CD8-positive, alpha-beta memory T cell (primary cell): ENCODE measurements around the gene BCAR1. TPM values are rescaled to one million over a fixed set of nuclear protein-coding genes. Genes with fewer than 3 reads are reported as not detected.

Source experiments
- CTCF ChIA-PET: fragments of 350-600 bp; sonication (Branson Sonifier 250); formaldehyde crosslinking; loops from one replicate; lab custom pipeline; 2021; ENCODE audit warnings: antibody characterized with exemption; lab: Charles Lee
- POLR2A ChIA-PET: fragments of 350-600 bp; sonication (Branson Sonifier 250); formaldehyde crosslinking; loops from one replicate; lab custom pipeline; 2021; ENCODE audit warnings: antibody characterized with exemption; lab: Charles Lee
- DNase-seq, 5 donors: peaks; one replicate each; pipeline versions ENCODE4 v3.0.0 to v3.0.0-alpha.2; 2020 to 2022; ENCODE audit warnings: mixed read lengths in 1 of 5
- H3K27ac ChIP-seq: one replicate; pipeline ENCODE4 v1.7.0; 2013; ENCODE audit warnings: low read depth, mild to moderate bottlenecking, low read length, moderate library complexity
- H3K27me3 ChIP-seq: 2 replicates; pipeline ENCODE4 v1.7.0; 2013; ENCODE audit warnings: low read length, mild to moderate bottlenecking; ENCODE audit not compliant: insufficient read depth, poor library complexity, severe bottlenecking
- H3K36me3 ChIP-seq: 2 replicates; pipeline ENCODE4 v1.7.0; 2013; ENCODE audit warnings: mild to moderate bottlenecking, low read length, moderate library complexity; ENCODE audit not compliant: insufficient read depth
- H3K4me1 ChIP-seq: 2 replicates; pipeline ENCODE4 v1.7.0; 2013; ENCODE audit warnings: mild to moderate bottlenecking, low read length, moderate library complexity; ENCODE audit not compliant: insufficient read depth
- H3K4me3 ChIP-seq: 2 replicates; pipeline ENCODE4 v1.7.0; 2013; ENCODE audit warnings: mild to moderate bottlenecking, low read length
- H3K9me3 ChIP-seq: 2 replicates; pipeline ENCODE4 v1.7.0; 2013; ENCODE audit warnings: mild to moderate bottlenecking, low read length
- H3K27ac Mint-ChIP-seq, 8 donors: one replicate each; pipeline ENCODE4 v1.8.0; 2020 to 2021; ENCODE audit warnings: mixed read lengths in 8 of 8, mild to moderate bottlenecking in 6 of 8, inconsistent platforms in 3 of 8, moderate library complexity in 3 of 8
- H3K27me3 Mint-ChIP-seq, 2 donors: one replicate each; pipeline ENCODE4 v1.8.0; 2020 to 2021; ENCODE audit warnings: mixed read lengths in 2 of 2, mild to moderate bottlenecking in 1 of 2, moderate library complexity in 1 of 2
- H3K36me3 Mint-ChIP-seq, 3 donors: one replicate each; pipeline ENCODE4 v1.8.0; 2020 to 2021; ENCODE audit warnings: mixed read lengths in 3 of 3, inconsistent platforms in 1 of 3, mild to moderate bottlenecking in 1 of 3
- H3K4me1 Mint-ChIP-seq, 3 donors: one replicate each; pipeline ENCODE4 v1.8.0; 2020 to 2021; ENCODE audit warnings: mixed read lengths in 3 of 3, inconsistent platforms in 1 of 3, mild to moderate bottlenecking in 1 of 3
- H3K4me3 Mint-ChIP-seq, 7 donors: one replicate each; pipeline ENCODE4 v1.8.0; 2020 to 2021; ENCODE audit warnings: mixed read lengths in 7 of 7, mild to moderate bottlenecking in 6 of 7, moderate library complexity in 4 of 7, inconsistent platforms in 2 of 7
- H3K9me3 Mint-ChIP-seq, 5 donors: one replicate each; pipeline ENCODE4 v1.8.0; 2020 to 2022; ENCODE audit warnings: mixed read lengths in 5 of 5, mild to moderate bottlenecking in 3 of 5, moderate library complexity in 2 of 5, inconsistent platforms in 1 of 5
- polyA plus RNA-seq: library from polyadenylated mRNA; unstranded; fragments of 300-500 nt; fragmentation: Illumina TruSeq; gene quantifications from one replicate; pipeline ENCODE4 v1.2.3, GENCODE V29; 2021
- total RNA-seq, 2 experiments: library from RNA; stranded (reverse); gene quantifications; one replicate each; pipeline ENCODE4 v1.2.3, GENCODE V29; 2021

BCAR1 gene
- total and polyA plus RNA-seq, 3 experiments from 2014 or later = 0.88 to 0.95 TPM; not detected in 1

DNA sequence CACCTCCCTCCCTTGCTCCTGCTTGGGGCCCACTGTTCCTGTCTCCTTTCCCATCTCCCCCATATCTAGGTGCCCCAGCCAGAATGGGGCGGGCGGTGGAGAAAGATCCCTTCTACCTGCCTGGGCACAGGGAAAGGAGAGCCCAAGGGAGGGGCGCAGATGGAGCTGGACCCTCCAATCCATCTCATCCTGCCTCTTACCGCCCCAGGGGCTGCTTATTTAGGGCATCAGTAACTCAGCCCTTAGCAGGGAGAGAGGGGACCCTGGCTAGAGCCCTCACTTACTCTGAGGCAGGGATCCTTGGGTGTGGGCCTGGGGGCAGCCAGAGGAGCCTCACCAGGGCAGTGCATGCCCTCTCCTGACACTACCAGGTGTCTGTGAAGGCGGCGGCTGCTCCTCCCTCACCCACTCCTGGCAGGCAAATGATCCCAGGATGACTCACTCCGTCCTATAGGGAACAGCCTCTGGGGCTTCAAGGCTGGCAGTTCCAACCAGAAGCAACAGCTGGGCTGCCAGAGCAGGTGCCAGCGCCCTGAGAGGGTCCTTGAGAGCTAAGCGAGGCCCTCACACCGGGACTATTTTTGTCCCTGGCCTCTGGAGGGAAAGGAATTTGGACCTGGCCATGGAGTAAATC is 16.3 kb upstream of the BCAR1 start:
- ChIA-PET CTCF (interaction anchor here (1.6 kb wide), 1 partner anchor 34 kb away, joined by 6 read pairs; no protein-coding TSS in a partner anchor), POLR2A (no interaction called here)
- H3K9me3 Mint-ChIP-seq = peaks cover 0 to 1% (median 0%) of the 10 kb centered on the region in 5 donors
- peaks cover 4 to 12% (median 9%) of the 10 kb centered on the region in 3 donors for H3K4me1 Mint-ChIP-seq
- H3K4me3 ChIP-seq = no peak overlapping the region
- H3K36me3 Mint-ChIP-seq = no peaks in the 10 kb centered on the region
- H3K27ac ChIP-seq = no peak overlapping the region
- no peak overlapping the region for H3K27ac Mint-ChIP-seq
- peaks cover 20% of the 10 kb centered on the region for H3K27me3 ChIP-seq
- no peak for DNase-seq
- no peaks in the 10 kb centered on the region for H3K9me3 ChIP-seq
- peaks cover 30 to 39% of the 10 kb centered on the region in 2 donors for H3K27me3 Mint-ChIP-seq
- H3K4me3 Mint-ChIP-seq = no peak overlapping the region
- H3K4me1 ChIP-seq = no peaks in the 10 kb centered on the region
- no peaks in the 10 kb centered on the region for H3K36me3 ChIP-seq

DNA sequence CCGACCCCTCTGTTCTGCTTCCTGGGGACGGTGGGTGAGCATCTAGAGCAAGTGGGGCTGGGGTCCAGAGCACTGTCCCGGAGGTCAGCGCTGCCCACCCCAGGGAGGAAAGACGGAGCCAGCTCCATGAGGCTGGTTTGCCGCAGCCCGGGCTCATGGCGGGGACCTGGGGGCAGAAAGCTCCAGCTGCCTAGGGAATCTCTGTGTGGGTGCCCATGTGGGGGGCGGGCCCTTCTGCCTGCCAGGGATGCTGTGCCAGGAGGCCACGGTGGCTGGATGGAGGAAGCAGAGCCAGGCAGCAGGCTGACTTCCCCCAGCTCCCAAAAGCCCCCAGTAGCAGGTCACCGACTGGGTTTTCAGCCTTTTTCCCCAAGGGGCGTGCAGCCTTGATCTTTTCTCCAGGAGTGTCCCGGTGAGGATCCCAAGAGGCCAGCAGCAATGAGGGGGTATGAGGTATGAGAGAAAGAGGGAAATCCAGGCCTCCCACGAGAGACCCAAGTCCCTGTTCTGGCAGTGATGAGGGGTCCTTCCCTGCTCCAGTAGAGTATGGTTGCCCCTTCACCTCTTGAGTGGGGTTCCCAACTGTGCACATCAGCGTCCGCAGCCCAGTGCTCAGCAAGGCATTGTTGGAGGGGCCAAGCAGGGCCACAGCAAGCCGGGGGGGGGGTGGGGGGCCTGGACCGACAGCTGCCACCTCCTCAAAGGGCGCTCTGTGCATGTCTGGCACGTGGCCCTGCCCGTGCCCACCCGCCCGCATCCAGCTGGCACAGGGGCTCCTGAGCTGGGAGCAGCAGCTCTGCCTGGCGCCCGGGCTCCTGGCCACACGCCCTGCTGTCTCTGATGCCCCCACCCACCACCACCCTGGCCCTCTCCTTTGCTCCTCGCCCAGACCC is 15.6 kb upstream of the BCAR1 start:
- Histone ChIP-seq H3K36me3 (no peaks in the 10 kb centered on the region), H3K4me3 (no peak overlapping the region), H3K9me3 (no peaks in the 10 kb centered on the region), H3K27me3 (peaks cover 20% of the 10 kb centered on the region), H3K27ac (no peak overlapping the region), H3K4me1 (no peaks in the 10 kb centered on the region)
- peaks cover 0 to 1% (median 0%) of the 10 kb centered on the region in 5 donors for H3K9me3 Mint-ChIP-seq
- H3K27ac Mint-ChIP-seq = peak overlapping the region in 1 of 8 donors; percentile 32
- H3K36me3 Mint-ChIP-seq = no peaks in the 10 kb centered on the region
- peaks cover 4 to 12% (median 9%) of the 10 kb centered on the region in 3 donors for H3K4me1 Mint-ChIP-seq
- DNase-seq = no peak
- POLR2A ChIA-PET = no interaction called here
- CTCF ChIA-PET = interaction anchor here (1.6 to 1.7 kb wide), 2 partner anchors 12 to 33 kb away, joined by 3 to 6 read pairs; no protein-coding TSS in a partner anchor
- H3K4me3 Mint-ChIP-seq = peak overlapping the region in 5 of 7 donors; percentile 67 to 81 (median 76)
- peaks cover 33 to 46% of the 10 kb centered on the region in 2 donors for H3K27me3 Mint-ChIP-seq

DNA sequence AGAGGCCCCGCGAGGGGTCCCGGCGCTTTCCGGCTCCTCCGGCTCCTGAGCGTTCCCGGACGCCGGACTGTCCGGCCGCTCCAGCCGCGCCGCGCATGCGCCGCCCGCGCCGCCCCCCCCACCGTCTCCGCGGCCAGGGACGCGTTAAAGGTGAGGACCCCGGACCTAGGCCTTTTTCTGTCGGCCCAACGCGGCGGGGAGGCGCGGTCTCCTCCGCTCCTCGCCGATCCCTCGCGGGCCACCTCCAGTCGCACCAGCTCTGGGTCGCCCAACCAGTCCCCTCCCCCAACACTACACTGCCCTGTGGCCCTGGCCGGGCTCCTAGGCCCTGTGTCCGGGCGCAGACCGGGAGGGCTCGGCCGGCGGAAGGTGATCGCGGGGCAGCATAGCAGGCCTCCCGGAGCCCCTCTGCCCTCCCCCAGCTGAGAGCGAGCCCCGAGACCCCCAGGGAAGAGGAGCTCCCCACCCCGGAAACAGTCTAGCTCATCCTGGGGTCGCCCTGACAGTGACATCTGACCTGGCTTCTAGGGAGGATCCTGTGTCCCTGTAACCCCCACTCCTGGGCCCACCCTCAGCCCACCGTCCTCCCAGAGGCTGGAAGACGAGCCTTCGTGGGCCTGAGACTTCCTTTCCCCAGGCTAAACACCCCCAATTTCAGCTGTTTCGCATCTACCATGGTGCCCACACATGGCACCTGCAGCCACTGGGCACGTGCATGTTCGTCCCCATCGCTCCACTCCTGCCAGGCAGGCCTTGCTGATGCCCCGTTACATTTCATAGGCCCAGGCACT is 14.7 kb upstream of the BCAR1 start:
- Mint-ChIP-seq H3K27ac (peak overlapping the region in 1 of 8 donors; percentile 32), H3K27me3 (peaks cover 34 to 46% of the 10 kb centered on the region in 2 donors), H3K4me3 (peak overlapping the region in 6 of 7 donors; percentile 67 to 88 (median 76)), H3K36me3 (no peaks in the 10 kb centered on the region), H3K4me1 (peaks cover 4 to 12% (median 9%) of the 10 kb centered on the region in 3 donors), H3K9me3 (peaks cover 0 to 1% (median 0%) of the 10 kb centered on the region in 5 donors)
- H3K4me1 ChIP-seq = no peaks in the 10 kb centered on the region
- H3K36me3 ChIP-seq = no peaks in the 10 kb centered on the region
- no peak for DNase-seq
- no peak overlapping the region for H3K4me3 ChIP-seq
- H3K27me3 ChIP-seq = peaks cover 20% of the 10 kb centered on the region
- H3K9me3 ChIP-seq = no peaks in the 10 kb centered on the region
- POLR2A ChIA-PET = no interaction called here
- no peak overlapping the region for H3K27ac ChIP-seq
- CTCF ChIA-PET = interaction anchor here (1.0 to 1.7 kb wide), 2 partner anchors 13 to 32 kb away, joined by 3 read pairs; no protein-coding TSS in a partner anchor

DNA sequence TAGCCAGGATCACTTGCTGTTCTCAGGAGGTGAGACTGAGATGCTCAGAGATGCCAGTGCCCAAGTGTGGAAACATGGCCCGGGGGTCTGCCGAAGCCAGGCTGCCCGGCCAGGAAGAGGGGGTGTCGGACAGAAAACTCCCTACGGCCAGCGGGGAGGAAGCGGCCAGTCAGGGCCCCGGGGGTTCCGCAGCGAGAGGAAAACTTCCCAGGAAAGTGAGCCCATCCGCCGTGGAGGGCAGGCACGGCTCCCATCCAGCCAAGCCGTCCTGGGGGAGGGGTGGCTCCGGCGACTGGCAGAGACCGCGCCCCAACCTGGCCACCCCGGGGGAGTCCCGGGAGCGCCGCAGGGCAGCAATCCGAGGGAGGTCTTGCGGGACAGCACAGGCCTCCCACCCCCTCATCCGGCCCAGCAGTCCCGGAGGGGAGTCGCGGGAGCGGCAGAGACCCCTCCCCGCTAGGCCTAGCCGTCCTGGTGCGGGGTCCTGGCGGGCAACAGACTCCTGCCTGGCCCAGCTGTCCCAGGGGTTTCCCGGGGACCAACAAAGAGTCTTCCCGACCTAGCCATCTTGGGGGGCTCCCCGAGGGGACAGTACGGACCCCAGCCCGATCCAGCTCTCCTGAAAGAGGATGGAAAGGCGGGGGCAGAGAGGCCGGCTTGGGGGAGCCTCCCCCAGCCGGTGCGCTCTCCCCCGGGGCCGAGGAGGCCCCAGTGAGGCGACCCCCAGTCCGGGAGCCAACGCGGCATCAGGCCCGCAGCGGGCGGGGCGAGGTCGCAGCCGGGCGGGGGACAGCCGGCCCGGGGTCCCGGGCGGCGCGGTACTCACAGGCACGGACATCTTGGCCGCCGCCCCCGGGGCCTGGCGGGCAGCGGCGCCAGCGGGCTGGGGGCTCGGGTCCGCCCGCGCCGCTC is 13.8 kb upstream of the BCAR1 start:
- peaks cover 20% of the 10 kb centered on the region for H3K27me3 ChIP-seq

DNA sequence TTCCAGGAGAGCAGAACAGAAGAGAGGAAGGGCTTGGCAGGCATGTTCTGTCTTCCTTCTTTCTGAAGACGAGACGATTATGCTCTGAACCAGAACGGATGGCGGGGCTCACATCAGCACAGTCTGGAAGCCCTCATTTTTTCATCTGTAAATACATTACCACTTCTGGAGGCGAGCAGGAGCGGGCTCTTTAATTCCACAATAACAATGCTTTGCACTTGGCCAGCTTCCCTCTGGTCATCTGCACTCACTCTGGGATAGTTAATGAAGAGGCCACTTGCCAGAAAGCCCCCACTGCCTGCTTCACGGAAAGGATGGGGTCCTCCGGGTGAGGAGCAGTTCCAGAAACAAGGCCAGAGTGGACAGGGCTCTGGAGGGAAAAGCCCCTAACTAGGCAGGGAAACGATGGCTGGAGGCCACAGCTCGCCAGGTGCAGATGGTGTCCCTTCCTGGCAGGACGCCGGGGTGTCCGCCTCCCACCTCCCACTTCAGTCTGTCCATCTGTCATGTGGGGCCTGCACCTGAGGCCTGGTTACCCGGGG is 13.1 kb upstream of the BCAR1 start:
- Mint-ChIP-seq H3K4me1 (peaks cover 4 to 12% (median 9%) of the 10 kb centered on the region in 3 donors), H3K4me3 (peak overlapping the region; percentile 46 to 88 (median 60)), H3K27me3 (peaks cover 30 to 47% of the 10 kb centered on the region in 2 donors), H3K36me3 (no peaks in the 10 kb centered on the region), H3K9me3 (peaks cover 0 to 1% (median 0%) of the 10 kb centered on the region in 5 donors), H3K27ac (no peak overlapping the region)
- ChIA-PET CTCF (no interaction called here), POLR2A (no interaction called here)
- DNase-seq = no peak
- no peak overlapping the region for H3K4me3 ChIP-seq
- H3K27ac ChIP-seq = no peak overlapping the region
- H3K27me3 ChIP-seq = peaks cover 20% of the 10 kb centered on the region
- H3K36me3 ChIP-seq = no peaks in the 10 kb centered on the region
- H3K4me1 ChIP-seq = no peaks in the 10 kb centered on the region
- no peaks in the 10 kb centered on the region for H3K9me3 ChIP-seq

More for the DNA sequence above, 13.8 kb upstream of the BCAR1 start:
- Mint-ChIP-seq H3K36me3 (no peaks in the 10 kb centered on the region), H3K9me3 (peaks cover 0 to 1% (median 0%) of the 10 kb centered on the region in 5 donors), H3K4me3 (peak overlapping the region; percentile 27 to 73 (median 52)), H3K27ac (no peak overlapping the region), H3K4me1 (peaks cover 4 to 12% (median 9%) of the 10 kb centered on the region in 3 donors), H3K27me3 (peaks cover 31 to 51% of the 10 kb centered on the region in 2 donors)
- H3K4me3 ChIP-seq = peak overlapping the region; percentile 26
- CTCF ChIA-PET = interaction anchor here (1.0 to 1.7 kb wide), 2 partner anchors 14 to 32 kb away, joined by 3 read pairs; no protein-coding TSS in a partner anchor
- no peaks in the 10 kb centered on the region for H3K36me3 ChIP-seq
- H3K27ac ChIP-seq = peak overlapping the region; percentile 51
- DNase-seq = no peak
- no peaks in the 10 kb centered on the region for H3K9me3 ChIP-seq
- H3K4me1 ChIP-seq = no peaks in the 10 kb centered on the region
- POLR2A ChIA-PET = no interaction called here

DNA sequence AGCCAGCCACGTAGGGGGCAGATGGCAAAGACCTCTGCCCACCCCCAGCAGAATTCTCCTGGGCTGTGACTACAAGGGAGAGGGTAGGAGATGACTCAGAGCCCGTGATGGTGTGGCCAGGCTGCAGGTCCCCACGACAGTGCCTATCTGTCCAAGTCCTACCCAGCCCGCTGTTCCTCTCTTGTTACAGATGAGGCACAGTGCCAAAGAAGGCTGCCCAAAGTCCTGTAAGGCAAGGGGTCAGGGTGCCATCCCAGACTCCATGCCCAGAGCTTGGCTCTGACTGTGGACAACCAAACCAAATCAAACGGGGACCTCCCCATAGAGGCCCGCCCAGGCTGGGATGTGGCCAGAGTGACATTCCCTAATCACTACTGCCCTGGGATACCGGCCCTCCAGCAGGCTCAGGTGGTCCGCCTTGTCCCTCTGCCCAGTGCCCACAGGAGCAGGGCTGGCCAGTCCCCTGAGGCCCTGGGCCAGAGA is 12.6 kb upstream of the BCAR1 start:
- Mint-ChIP-seq H3K9me3 (peaks cover 0 to 1% (median 0%) of the 10 kb centered on the region in 5 donors), H3K36me3 (no peaks in the 10 kb centered on the region), H3K27ac (no peak overlapping the region), H3K4me1 (peaks cover 4 to 12% (median 9%) of the 10 kb centered on the region in 3 donors), H3K27me3 (peaks cover 35 to 48% of the 10 kb centered on the region in 2 donors), H3K4me3 (peak overlapping the region; percentile 46 to 88 (median 60))
- no peaks in the 10 kb centered on the region for H3K36me3 ChIP-seq
- CTCF ChIA-PET = no interaction called here
- no peak overlapping the region for H3K27ac ChIP-seq
- H3K27me3 ChIP-seq = peaks cover 20% of the 10 kb centered on the region
- H3K4me1 ChIP-seq = no peaks in the 10 kb centered on the region
- POLR2A ChIA-PET = no interaction called here
- no peak overlapping the region for H3K4me3 ChIP-seq
- no peak for DNase-seq
- no peaks in the 10 kb centered on the region for H3K9me3 ChIP-seq
